HPDE6-E6E7 (cell line): ENCODE results near the gene RPL10L.

Experiments
- DNase-seq: peaks from one replicate; pipeline ENCODE4 v3.0.0; 2011; ENCODE audit warnings: missing footprints; ENCODE audit errors: extremely low spot score

Gene RPL10L

GRCh38 chr14:46651526-46652144 lies at the start of gene RPL10L:
TSS of gene RPL10L (minus strand) at chr14:46651781. CDS start at chr14:46651736, 45 bp downstream.
- DNase-seq = no peak

GRCh38 chr14:46691819-46692218 lies 40.2 kb upstream of the RPL10L start:
- no peak for DNase-seq

GRCh38 chr14:46686652-46687051 lies 35.1 kb upstream of the RPL10L start:
- DNase-seq = no peak

GRCh38 chr14:46672128-46672527 lies 20.5 kb upstream of the RPL10L start:
- DNase-seq = no peak

GRCh38 chr14:46663382-46663781 lies 11.8 kb upstream of the RPL10L start:
- DNase-seq = no peak

GRCh38 chr14:46661728-46662127 lies 10.1 kb upstream of the RPL10L start:
- DNase-seq = no peak

- no peak for DNase-seq
Observed at GRCh38 chr14:46653031-46653755, 1.6 kb upstream of the RPL10L start.

GRCh38 chr14:46646796-46647195 lies 4.8 kb downstream of the RPL10L start:
- no peak for DNase-seq

- no peak for DNase-seq
Observed at GRCh38 chr14:46626876-46627275, 24.7 kb downstream of the RPL10L start.
